BJ (cell line): ENCODE measurements around the gene TMEM63C. TPM values are rescaled to one million over a fixed set of nuclear protein-coding genes. Genes with fewer than 3 reads are reported as not detected.

ENCODE experiments used
- CTCF ChIA-PET: fragments of 350-600 bp; formaldehyde crosslinking; extraction: SDS; loops from one replicate; lab custom pipeline; 2021; ENCODE audit warnings: antibody characterized with exemption, inconsistent platforms; lab: Yijun Ruan, JAX
- POLR2A ChIA-PET: fragments of 300-600 bp; sonication (Branson Sonifier 250); formaldehyde crosslinking; extraction: SDS; loops from one replicate; lab custom pipeline; 2021; ENCODE audit warnings: antibody characterized with exemption; lab: Charles Lee
- DNase-seq: peaks from one replicate; pipeline ENCODE4 v3.0.0-alpha.2; 2011; ENCODE audit warnings: low read depth
- H3K27me3 ChIP-seq: 2 replicates; pipeline ENCODE4 v1.6.0; 2011; ENCODE audit warnings: low read length; ENCODE audit not compliant: control insufficient read depth, insufficient read depth
- H3K36me3 ChIP-seq: 2 replicates; pipeline ENCODE4 v1.5.1; 2011; ENCODE audit warnings: low read length; ENCODE audit not compliant: control insufficient read depth, insufficient read depth
- H3K4me3 ChIP-seq: 2 replicates; pipeline ENCODE4 v1.5.1; 2011; ENCODE audit warnings: low read depth, mild to moderate bottlenecking, control low read depth, low read length
- CTCF ChIP-seq: IDR thresholded peaks from 2 replicates; pipeline ENCODE4 v1.5.1; 2011; ENCODE audit warnings: low read depth, mild to moderate bottlenecking, control low read depth, inconsistent platforms, low read length, moderate library complexity; ENCODE audit not compliant: insufficient read depth
- polyA plus RNA-seq: library from polyadenylated mRNA; depleted of rRNA; stranded (reverse); fragments of >200 nt; gene quantifications from 2 replicates; pipeline ENCODE4 v1.2.3, GENCODE V29; 2011

The TMEM63C gene
- polyA plus RNA-seq, 1 experiment: not detected

GRCh38 chr14:77268989-77269600, 87.5 kb downstream of the TMEM63C start:
- DNase-seq: no peak
- POLR2A ChIA-PET: no interaction called here
- CTCF ChIA-PET: no interaction called here
- no peak for TF ChIP-seq CTCF
- Histone ChIP-seq H3K36me3 (no peaks in the 10 kb centered on the region), H3K27me3 (peaks cover 14% of the 10 kb centered on the region), H3K4me3 (no peak overlapping the region)

DNA sequence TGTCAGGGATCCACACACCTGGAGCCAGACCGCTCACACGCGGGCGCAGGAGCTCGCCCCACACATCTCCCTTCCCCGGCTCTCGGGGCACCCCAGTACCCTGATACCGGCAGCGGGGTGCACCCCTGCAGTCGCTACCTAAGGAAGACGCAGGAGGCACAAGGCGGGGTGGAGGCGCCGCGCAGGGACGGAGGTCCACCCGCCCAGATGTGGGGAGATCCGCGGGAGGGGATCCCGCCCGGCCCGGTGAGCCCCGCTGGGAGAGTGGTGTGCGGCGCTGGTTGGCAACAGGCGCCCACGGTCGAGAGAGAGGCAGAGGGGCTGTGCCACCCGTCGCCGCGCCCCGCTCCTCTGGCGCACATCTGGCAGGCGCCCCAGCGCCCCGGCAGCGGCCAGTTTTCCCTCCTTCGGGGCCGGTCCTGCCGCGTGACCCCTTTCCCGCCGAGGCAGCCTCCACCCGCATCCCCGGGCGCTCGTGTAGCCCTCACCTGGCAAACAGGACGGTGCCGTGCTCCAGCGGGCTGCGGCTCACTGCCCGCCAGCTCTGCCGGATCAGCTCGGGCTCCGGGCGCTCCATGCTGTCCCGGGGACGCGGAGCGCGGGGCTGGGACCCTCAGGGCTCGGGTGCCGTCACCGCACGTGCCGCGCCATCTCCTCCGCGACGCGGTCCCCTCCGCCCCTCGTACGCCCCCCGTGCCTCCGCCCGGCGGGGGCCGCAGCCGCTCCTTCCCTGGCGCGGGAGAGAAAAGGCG, 88.9 kb downstream of the TMEM63C start:
- DNase-seq: no peak
- no peak for TF ChIP-seq CTCF
- H3K36me3 ChIP-seq: no peaks in the 10 kb centered on the region
- no peak overlapping the region for H3K4me3 ChIP-seq
- peaks cover 14% of the 10 kb centered on the region for H3K27me3 ChIP-seq
- ChIA-PET POLR2A (no interaction called here), CTCF (no interaction called here)

DNA sequence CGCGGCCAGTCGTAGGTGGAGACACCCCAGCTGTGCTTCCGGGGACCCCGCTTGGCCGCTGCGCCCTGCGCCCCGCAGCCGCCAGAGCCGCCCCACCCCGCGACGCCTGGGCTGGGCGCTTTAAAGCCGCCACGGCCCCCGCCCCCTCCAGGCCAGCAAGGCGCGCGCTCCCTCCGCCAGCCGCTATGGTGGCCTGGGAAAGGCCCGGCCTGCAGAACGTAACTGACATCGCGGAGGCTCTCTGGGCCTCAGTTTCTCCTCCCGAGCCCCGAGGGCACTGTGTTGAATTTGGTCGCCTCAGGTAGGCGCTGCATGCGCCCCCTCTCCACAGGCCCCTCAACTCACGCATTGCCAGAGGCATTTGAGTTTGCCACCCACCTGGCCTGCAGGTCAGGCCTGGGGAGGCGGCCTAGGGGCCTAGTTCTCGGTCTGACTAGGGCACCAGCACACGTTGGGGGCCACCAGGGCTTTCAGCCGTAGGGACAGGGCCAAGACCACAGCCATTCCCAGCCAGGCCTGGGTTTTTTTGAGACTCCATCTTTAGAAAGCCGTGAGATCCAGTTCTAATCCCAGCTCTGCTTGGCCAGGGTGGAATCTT, 89.6 kb downstream of the TMEM63C start, which contains the start of gene NGB:
Gene NGB (minus strand): TSS at position 94 of the 598 bp plus-strand sequence. CDS start 269 bp downstream, outside the sequence.
- Histone ChIP-seq H3K27me3 (peaks cover 14% of the 10 kb centered on the region), H3K36me3 (peaks cover 2% of the 10 kb centered on the region; the same call in 1 of the 2 replicates), H3K4me3 (no peak within 1 kb of the TSS)
- ChIA-PET POLR2A (no interaction called here), CTCF (no interaction called here)
- TF ChIP-seq CTCF: no peak
- no peak for DNase-seq

- no peak for TF ChIP-seq CTCF
- peaks cover 13% of the 10 kb centered on the region for H3K27me3 ChIP-seq
- POLR2A ChIA-PET: no interaction called here
- CTCF ChIA-PET: no interaction called here
- peaks cover 2% of the 10 kb centered on the region; the same call in 1 of the 2 replicates for H3K36me3 ChIP-seq
- H3K4me3 ChIP-seq: no peak overlapping the region
- no peak for DNase-seq
These were observed 90.7 kb downstream of the TMEM63C start for GRCh38 chr14:77272261-77272660.

- no peak for DNase-seq
- ChIA-PET CTCF (interaction anchor here (1.0 to 1.8 kb wide), 2 partner anchors 27 to 42 kb away, joined by 3 to 4 read pairs; no protein-coding TSS in a partner anchor), POLR2A (no interaction called here)
- Histone ChIP-seq H3K36me3 (peaks cover 8% of the 10 kb centered on the region), H3K27me3 (peaks cover 10% of the 10 kb centered on the region), H3K4me3 (no peak overlapping the region)
- no peak for TF ChIP-seq CTCF
These were observed 92.2 kb downstream of the TMEM63C start for GRCh38 chr14:77273796-77274195.
